HG02623 (cell line): Measurements from ENCODE around the gene CCDC57.
A peak's percentile ranks its signal among the peaks of the same experiment; 100 is the strongest.

Experiments used
- ATAC-seq: cut with Tn5 transposase; IDR thresholded peaks from one replicate; pipeline ENCODE4 v1.9.1; 2021; ENCODE audit warnings: moderate library complexity; ENCODE audit not compliant: unreplicated experiment

CCDC57 gene

DNA sequence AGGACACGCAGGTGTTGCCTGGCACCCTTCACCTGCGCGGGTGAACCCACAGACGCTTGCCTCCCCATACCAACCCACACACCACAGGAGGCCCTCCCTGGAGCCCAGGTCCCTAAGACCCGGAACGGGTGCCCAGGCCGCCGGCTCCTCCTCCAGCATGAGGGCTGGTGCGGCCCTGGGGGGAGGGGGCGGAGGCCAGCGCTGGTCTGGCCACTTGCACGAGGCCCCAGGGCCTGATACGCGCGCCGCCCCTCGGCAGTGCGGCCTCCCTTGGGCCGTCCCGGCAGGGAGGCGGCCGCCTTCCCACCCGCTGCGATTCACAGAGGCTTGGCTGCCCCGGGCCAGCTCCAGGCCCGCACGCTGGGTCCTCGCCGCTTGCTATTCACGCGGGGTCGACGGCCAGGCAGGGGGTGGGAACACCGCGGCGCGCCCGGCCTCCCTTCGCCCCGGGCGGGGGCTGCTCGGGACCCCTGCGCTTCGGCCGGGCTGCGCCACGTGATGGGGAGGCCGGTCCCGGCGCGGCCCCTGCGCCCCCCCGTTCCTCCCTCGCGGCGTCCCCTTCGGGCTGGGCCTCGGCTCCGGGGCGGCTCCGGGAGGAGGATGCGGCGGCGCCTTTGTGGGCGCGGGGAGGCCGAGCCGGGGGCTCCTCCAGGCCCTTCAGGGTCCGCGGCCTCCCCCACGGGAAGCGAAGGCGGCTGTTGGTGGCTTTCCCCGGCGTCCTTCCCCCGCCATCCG, 115.3 kb downstream of the CCDC57 start:
- peak; percentile 0 for ATAC-seq

GRCh38 chr17:82096709-82097183, 115.9 kb downstream of the CCDC57 start:
- ATAC-seq, result no peak

DNA sequence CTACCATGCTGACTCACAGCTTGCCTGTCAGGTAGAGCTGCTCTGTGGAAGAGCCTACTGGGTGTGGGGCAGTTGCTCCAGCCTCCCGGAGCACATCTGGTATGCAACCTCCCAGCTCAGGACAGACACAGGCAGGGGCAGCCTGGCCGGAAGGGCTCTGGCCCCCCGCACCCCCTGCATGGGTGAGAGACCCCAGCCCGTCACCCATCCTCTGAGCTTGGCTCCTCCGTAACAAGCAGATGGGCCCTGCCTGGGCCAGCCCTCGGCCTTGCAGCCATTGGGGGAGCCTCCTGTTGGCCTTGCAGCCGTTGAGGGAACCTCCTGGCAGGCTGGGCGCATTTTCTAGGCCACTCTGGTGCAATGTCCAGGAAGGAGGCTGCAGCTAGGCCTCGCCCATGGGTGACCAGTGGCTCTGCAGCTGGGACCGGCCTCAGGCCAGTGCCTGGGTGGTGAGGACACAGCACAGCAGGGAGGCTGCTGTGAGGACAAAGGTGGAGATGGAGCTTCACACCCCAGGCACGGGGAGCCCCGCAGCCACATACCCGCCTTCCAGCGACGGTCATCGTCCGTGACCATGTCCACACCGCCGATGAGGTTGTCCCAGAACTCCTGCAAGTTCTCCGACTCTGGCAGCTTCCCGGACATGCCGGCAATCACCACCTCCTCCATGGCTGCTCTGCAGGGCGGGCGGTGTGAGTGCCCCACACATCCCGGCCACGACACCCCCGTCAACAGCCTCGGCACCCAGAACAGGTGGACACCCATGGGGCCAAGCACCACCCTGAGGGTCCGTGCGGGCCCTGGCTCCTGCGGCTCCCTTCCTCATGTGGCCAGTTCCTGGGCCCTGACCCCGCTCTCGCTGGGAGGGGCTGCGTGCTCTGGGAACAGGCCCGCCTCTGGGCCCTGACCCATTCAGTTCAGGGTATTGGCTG, 116.6 kb downstream of the CCDC57 start:
- no peak for ATAC-seq

GRCh38 chr17:82094931-82095776, 117.5 kb downstream of the CCDC57 start:
- no peak for ATAC-seq

GRCh38 chr17:82092995-82093751, 119.5 kb downstream of the CCDC57 start:
- no peak for ATAC-seq

GRCh38 chr17:82092628-82092994, 120.0 kb downstream of the CCDC57 start:
- ATAC-seq, result no peak

DNA sequence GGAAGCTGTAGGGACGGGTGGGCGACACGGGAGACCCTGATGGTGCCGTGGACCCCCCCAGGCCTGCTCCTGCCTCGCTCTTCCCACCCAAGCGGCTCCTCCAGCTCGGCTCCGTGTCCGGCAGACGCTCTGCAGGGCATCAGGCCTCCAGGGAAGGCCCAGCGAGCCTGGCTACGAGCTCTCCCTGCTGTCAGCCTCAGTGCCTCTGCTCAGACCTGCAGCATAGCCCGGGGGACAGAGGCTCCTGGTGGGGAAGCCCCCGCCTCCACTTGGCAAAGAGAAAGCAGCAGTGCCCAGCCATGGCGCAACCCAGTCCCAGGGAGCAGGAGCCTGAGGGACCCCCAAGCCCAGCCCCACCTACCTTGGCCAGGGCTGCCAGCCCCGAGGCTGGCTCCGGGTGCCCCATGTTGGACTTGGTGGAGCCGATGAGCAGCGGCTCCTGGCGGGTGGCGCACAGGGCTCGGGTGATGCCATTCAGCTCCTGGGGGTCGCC, 120.5 kb downstream of the CCDC57 start:
- ATAC-seq, result no peak

GRCh38 chr17:82091264-82092066, 121.2 kb downstream of the CCDC57 start:
- no peak for ATAC-seq

- ATAC-seq, result no peak
Observed at GRCh38 chr17:82090549-82091263, 121.9 kb downstream of the CCDC57 start.

DNA sequence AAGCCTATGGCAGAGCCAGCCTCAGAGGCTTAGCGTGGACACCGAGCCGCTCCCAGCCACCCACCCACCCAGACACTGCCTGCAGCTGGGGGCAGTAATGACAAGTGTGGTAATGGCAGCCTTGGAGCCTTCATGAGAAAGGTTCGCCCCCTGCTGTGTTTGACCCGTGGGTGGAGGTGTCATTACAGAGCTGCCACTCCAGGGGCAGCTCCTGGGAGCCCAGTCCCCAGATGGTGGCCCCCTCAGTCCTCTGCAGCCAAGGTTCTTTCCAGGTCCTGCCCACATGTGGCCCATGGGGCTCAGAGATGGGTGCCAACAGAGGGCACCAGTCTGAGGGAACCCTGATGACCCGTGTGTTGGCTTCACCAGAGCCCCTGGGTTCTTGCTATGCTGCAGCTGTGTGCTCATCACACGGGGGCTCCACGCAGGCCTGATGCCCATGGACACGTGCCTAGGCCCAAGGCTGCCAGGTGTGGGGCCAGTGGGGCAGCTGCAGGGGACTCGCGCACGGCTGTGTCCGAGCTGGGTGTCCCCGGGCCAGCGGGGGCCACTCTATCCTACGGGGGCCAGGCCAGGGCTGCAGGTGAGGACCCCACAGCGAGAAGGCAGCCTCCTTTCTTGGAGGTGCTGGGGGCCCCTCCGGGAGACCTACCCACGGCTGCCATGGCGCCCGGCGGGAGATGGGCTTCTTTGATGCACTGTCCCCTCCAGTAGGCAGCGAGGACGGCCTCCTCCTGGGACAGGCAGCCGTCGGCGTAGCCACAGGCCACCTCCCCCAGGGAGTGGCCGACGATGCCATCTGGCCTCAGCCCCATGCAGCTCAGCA, 122.7 kb downstream of the CCDC57 start:
- ATAC-seq, result no peak

GRCh38 chr17:82088838-82089722, 123.6 kb downstream of the CCDC57 start:
- ATAC-seq, result no peak

- no peak for ATAC-seq
Observed at GRCh38 chr17:82087961-82088837, 124.4 kb downstream of the CCDC57 start.

GRCh38 chr17:82086941-82087906, 125.4 kb downstream of the CCDC57 start:
- ATAC-seq, result no peak

DNA sequence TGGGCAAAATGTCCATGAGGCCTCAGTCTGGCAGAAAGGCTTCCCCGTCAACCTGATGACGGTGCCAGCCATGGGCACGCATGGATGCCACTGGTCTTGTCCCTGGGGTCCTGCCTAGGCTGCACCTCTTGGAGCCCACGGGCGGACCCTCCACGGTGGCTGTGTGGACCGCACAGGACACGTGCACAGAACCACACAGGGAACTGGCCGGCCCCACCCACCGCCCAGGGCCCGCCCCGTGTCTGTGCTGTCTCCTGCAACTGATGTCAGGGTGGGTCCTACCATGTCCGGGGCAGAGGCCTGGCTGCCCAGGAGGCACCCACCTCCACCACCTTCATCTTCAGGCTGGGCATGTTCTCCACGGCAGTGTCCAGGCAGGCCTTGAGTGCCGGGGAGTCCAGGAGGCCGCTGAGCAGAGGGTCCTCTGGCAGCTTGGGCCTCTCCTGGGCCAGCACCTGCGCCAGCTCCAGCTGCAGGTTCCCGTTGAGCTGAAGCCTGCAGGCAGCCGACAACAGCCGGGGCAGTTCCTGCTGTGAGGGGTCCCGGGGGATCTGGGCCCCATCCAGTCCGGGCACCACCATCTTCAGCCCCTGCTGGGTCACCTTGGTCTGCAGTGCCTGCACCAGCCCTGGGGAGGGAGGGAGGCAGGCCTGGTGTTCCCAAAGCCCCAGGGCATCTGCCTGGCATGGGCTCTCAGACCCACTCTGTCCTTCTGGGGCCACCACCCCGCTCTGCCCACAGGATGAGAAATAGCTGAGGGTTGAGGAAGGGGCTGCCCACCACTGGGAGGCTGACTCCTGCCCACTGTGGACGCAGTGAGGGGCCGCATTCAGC, 126.5 kb downstream of the CCDC57 start:
- no peak for ATAC-seq
